ENCODE results near the gene ACTG2. TPM values are rescaled to one million over a fixed set of nuclear protein-coding genes. Genes with fewer than 3 reads are reported as not detected.
"Not testable (repeated sequence)": the region's sequence is repeated elsewhere in the genome, so short reads cannot be mapped to it uniquely, and the experiment has no call there.

Gene ACTG2
- total and polyA plus RNA-seq, 2 donors from 2014 or later: 6.6 to 13.7 TPM

DNA sequence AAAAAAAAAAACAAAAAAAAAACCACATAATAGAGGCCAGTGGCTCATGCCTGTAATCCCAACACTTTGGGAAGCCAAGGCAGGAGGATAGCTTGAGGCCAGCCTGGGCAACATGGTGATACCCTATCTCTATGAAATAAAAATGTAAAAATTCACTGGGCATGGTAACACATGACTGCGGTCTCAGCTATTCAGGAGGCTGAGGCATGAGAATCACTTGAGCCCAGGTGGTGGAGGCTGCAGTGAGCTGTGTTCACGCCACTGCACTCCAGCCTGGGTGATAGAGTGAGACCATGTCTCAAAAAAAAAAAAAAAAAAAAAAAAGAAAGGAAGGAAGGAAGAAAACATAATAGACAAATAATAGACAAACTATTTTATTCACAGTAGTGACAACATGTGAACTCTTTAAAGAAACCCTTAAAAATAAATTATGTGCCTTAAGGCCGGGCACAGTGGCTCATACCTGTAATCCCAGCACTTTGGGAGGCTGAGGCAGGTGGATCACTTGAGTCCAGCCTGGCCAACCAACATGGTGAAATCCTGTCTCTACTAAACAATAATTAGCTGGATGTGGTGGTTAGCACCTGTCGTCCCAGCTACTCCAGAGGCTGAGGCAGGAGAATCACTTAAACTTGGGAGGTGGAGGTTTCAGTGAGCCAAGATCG is 11.3 kb downstream of the ACTG2 start:
- H3K36me3 ChIP-seq (ENCODE audit: control insufficient read depth in 2 of 3, insufficient read depth in 3 of 3, low read length in 3 of 3); DNase-seq; H3K4me1 ChIP-seq (ENCODE audit: control insufficient read depth in 2 of 3, insufficient read depth in 2 of 3, low read depth in 1 of 3, low read length in 3 of 3); intact Hi-C loops (cut with DNase I); H3K27ac ChIP-seq (ENCODE audit: low read depth in 2 of 2, low read length in 2 of 2); H3K9me3 ChIP-seq (ENCODE audit: control insufficient read depth in 2 of 3, insufficient read depth in 1 of 3, low read length in 3 of 3); H3K4me3 ChIP-seq (ENCODE audit: low read length in 3 of 3); H3K9ac ChIP-seq (ENCODE audit: low read length in 3 of 3); FAIRE-seq; H3K27me3 ChIP-seq (ENCODE audit: control insufficient read depth, insufficient read depth, low read length): not testable (repeated sequence)

DNA sequence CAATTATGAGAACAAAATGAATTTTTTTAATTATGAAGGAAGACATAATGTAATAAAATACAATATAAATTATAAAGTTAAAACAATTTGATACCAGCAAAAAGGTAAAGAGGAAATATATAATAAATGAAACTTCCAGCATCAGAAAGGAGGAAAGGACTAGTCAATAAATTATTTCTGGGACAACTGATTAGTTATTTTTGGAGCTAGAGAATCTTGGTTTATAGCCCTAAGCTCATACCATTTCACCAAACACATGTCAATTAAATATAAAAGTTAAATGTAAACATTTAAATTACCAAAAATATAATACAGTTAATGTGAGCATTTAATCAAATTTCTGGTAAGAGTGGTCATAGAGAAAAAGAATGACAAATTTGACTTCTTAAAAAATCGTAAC is 12.1 kb downstream of the ACTG2 start:
- H3K27ac ChIP-seq (ENCODE audit: low read depth in 2 of 2, low read length in 2 of 2): no peak overlapping the region
- FAIRE-seq: no peak
- intact Hi-C loops (cut with DNase I): no loop called here

DNA sequence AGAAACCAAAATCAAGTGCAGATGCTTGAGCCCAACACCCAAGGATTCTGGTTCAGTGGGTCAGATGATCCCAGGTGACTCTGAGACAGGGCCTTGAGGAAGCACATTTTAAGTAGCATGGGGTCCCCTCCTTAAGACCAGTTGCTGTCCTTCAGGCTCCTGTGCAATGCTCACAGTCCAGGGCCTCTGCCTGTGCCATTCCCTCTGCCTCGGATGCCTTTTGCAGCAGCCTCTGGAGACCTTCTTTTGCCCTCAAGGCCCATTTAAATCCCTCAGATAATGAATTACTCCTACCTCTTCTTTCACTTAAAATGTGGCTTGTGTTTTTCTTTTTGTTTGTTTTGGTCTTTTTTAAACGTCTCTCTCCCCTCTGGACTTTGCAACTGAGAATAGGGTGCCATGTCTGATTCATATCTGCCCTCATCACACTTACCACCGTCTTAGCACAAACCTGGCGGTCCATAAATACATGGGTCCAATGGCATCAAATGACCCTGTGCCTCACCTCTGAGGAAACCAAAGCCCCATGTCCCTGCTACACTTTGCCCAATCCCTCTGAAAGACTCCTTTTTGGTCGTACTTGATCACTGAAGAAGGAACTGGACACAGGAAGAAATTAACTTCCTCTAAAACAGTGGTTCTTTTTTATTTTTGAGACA is 14.2 kb downstream of the ACTG2 start:
- TF ChIP-seq, protein P1, sequence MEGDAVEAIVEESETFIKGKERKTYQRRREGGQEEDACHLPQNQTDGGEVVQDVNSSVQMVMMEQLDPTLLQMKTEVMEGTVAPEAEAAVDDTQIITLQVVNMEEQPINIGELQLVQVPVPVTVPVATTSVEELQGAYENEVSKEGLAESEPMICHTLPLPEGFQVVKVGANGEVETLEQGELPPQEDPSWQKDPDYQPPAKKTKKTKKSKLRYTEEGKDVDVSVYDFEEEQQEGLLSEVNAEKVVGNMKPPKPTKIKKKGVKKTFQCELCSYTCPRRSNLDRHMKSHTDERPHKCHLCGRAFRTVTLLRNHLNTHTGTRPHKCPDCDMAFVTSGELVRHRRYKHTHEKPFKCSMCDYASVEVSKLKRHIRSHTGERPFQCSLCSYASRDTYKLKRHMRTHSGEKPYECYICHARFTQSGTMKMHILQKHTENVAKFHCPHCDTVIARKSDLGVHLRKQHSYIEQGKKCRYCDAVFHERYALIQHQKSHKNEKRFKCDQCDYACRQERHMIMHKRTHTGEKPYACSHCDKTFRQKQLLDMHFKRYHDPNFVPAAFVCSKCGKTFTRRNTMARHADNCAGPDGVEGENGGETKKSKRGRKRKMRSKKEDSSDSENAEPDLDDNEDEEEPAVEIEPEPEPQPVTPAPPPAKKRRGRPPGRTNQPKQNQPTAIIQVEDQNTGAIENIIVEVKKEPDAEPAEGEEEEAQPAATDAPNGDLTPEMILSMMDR (IDR thresholded peaks at IDR 0.05; ENCODE audit: borderline replicate concordance, extremely low read depth, insufficient read depth): no peak
- Histone ChIP-seq H3K27me3 (ENCODE audit: control insufficient read depth, insufficient read depth, low read length) (no peaks in the 10 kb centered on the region), H3K27ac (ENCODE audit: low read depth in 2 of 2, low read length in 2 of 2) (no peak overlapping the region), H3K9me3 (ENCODE audit: control insufficient read depth in 2 of 3, insufficient read depth in 1 of 3, low read length in 3 of 3) (no peaks in the 10 kb centered on the region), H3K36me3 (ENCODE audit: control insufficient read depth in 2 of 3, insufficient read depth in 3 of 3, low read length in 3 of 3) (no peaks in the 10 kb centered on the region), H3K4me3 (ENCODE audit: low read length in 3 of 3) (no peak overlapping the region), H3K4me1 (ENCODE audit: control insufficient read depth in 2 of 3, insufficient read depth in 2 of 3, low read depth in 1 of 3, low read length in 3 of 3) (peaks cover 0 to 9% (median 4%) of the 10 kb centered on the region in 3 donors), H3K9ac (ENCODE audit: low read length in 3 of 3) (no peak overlapping the region)
- DNase-seq (no peak), FAIRE-seq (no peak)
- intact Hi-C loops (cut with DNase I): no loop called here

More for the DNA sequence above, 12.1 kb downstream of the ACTG2 start:
- Histone ChIP-seq H3K4me3 (ENCODE audit: low read length in 3 of 3) (no peak overlapping the region), H3K4me1 (ENCODE audit: control insufficient read depth in 2 of 3, insufficient read depth in 2 of 3, low read depth in 1 of 3, low read length in 3 of 3) (peaks cover 0 to 9% (median 4%) of the 10 kb centered on the region in 3 donors), H3K9me3 (ENCODE audit: control insufficient read depth in 2 of 3, insufficient read depth in 1 of 3, low read length in 3 of 3) (no peaks in the 10 kb centered on the region), H3K36me3 (ENCODE audit: control insufficient read depth in 2 of 3, insufficient read depth in 3 of 3, low read length in 3 of 3) (no peaks in the 10 kb centered on the region), H3K27me3 (ENCODE audit: control insufficient read depth, insufficient read depth, low read length) (no peaks in the 10 kb centered on the region), H3K9ac (ENCODE audit: low read length in 3 of 3) (no peak overlapping the region)
- DNase-seq: no peak
- TF ChIP-seq, protein P1 (IDR thresholded peaks at IDR 0.05; ENCODE audit: borderline replicate concordance, extremely low read depth, insufficient read depth): no peak

DNA sequence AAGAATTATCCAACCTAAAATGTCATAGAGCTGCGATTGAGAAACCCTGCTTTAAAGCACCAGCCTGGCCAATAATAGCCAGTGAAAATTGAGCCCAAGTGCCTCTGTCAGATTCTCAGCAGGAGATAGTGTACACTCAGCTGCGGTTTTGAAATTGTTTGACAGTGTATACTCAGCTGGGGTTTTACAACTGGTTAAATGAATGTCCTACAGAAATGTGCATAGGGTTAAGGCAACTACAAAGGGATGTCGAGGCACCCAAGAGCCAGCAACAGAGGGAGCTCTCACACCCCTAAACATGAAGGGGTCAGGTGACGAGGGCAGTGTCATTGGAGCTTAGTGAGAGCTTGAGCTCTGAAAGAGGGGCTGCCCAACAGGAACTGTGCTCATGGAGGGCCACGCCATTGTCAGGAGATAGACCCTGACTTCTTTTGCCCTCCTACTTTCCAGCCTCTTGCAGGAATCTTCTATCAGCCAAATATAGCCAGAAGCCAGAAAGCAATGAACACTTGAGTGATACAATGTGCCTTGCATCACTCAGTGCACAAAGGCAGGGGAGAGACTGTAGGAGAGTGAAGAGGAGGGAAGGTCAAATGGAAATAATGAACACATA is 15.1 kb downstream of the ACTG2 start:
- Histone ChIP-seq H3K27ac (ENCODE audit: low read depth in 2 of 2, low read length in 2 of 2) (no peak overlapping the region), H3K9ac (ENCODE audit: low read length in 3 of 3) (no peak overlapping the region), H3K9me3 (ENCODE audit: control insufficient read depth in 2 of 3, insufficient read depth in 1 of 3, low read length in 3 of 3) (no peaks in the 10 kb centered on the region), H3K27me3 (ENCODE audit: control insufficient read depth, insufficient read depth, low read length) (no peaks in the 10 kb centered on the region), H3K4me1 (ENCODE audit: control insufficient read depth in 2 of 3, insufficient read depth in 2 of 3, low read depth in 1 of 3, low read length in 3 of 3) (peaks cover 0 to 9% (median 4%) of the 10 kb centered on the region in 3 donors), H3K4me3 (ENCODE audit: low read length in 3 of 3) (no peak overlapping the region), H3K36me3 (ENCODE audit: control insufficient read depth in 2 of 3, insufficient read depth in 3 of 3, low read length in 3 of 3) (no peaks in the 10 kb centered on the region)
- intact Hi-C loops (cut with DNase I): no loop called here
- TF ChIP-seq, protein P1 (IDR thresholded peaks at IDR 0.05; ENCODE audit: borderline replicate concordance, extremely low read depth, insufficient read depth): no peak
- DNase-seq (peak in 1 of 5 donors; percentile 5), FAIRE-seq (no peak)
